ENCODE measurements around the gene LACTB.

Gene LACTB

DNA sequence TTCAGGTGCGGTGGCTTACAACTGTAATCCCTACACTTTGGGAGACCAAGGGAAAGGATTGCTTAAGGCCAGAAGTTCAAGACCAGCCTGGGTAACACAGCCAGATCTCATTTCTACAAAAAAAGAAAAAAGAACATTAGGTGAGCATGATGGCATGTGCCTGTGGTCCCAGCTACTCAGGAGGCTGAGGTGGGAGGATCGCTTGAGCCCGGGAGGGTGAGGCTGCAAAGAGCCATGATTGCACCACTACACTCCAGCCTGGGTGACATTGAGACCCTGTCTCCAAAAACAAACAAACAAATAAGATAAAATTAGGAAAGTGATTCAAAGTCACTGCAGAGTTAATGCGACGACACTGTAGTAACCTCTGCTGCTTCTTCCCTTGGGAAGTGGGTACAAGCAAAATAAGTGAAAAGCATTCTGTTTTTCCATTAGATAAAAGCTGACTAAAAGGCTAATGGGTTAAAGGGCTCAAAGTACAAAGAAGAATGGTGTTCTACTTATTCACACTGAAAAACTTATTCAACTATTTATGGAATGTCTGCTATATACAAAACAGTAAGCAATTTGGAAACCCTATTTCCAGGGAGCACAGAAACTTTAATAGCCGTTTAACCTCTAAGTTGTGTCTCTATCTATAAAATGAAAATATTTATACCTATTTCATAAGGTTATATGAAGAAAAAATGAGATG, 43.7 kb downstream of the LACTB start:
- Histone ChIP-seq H3K9me3 (ENCODE audit: control insufficient read depth, insufficient read depth, low read length) (no peaks in the 10 kb centered on the region), H3K9ac (ENCODE audit: low read depth, low read length) (no peak overlapping the region), H3K36me3 (ENCODE audit: control insufficient read depth, insufficient read depth, low read length) (no peaks in the 10 kb centered on the region), H3K4me1 (ENCODE audit: control insufficient read depth, insufficient read depth, low read length) (no peaks in the 10 kb centered on the region), H3K4me3 (ENCODE audit: low read depth, low read length) (no peak overlapping the region), H3K27me3 (ENCODE audit: control insufficient read depth, insufficient read depth, low read length) (no peaks in the 10 kb centered on the region)

DNA sequence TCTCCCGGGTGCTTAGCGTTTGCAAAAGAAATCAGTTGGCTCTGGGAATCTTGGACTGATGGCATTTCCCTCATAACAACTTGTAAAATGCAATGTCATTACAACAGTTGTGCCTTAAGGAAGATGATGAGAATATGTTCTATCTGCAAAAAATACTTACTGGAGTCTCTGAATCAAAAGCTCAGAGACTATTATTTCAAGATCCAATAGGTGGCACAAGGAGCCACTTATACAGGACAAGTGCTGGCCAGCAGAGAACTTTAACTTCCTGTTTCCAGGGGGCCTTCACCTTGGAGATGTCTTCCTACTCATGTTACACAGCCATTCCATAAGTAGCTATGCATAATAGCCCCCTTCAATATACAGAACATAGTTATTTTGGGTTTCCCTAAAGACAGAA, 44.6 kb downstream of the LACTB start:
- no peaks in the 10 kb centered on the region for H3K9me3 ChIP-seq (ENCODE audit: control insufficient read depth, insufficient read depth, low read length)

DNA sequence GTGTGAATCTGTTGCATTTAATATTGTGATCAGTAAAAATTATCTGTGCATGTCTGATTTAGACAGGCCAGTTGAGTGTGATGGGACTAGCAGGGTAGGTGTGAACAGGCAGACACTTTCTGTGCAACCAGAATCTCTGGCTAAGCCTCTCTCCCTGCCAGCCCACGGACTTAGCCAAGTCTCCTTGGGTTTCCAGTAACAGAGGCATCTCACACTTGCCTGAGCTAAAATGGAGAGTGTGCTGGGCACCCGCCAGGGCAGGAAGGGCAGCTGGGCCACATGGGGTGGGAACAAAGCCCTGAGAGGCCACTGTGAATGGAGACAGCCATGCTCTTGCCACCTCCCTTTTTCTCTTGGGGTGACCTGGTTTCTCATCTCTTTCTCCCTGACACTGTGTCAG, 48.1 kb downstream of the LACTB start:
- no peak overlapping the region for H3K9ac ChIP-seq (ENCODE audit: low read depth, low read length)
- H3K9me3 ChIP-seq (ENCODE audit: control insufficient read depth, insufficient read depth, low read length) = no peaks in the 10 kb centered on the region
- H3K4me3 ChIP-seq (ENCODE audit: low read depth, low read length) = no peak overlapping the region
- peaks cover 4% of the 10 kb centered on the region for H3K4me1 ChIP-seq (ENCODE audit: control insufficient read depth, insufficient read depth, low read length)
- H3K27me3 ChIP-seq (ENCODE audit: control insufficient read depth, insufficient read depth, low read length) = no peaks in the 10 kb centered on the region
- no peaks in the 10 kb centered on the region for H3K36me3 ChIP-seq (ENCODE audit: control insufficient read depth, insufficient read depth, low read length)

More for the DNA sequence above, 44.6 kb downstream of the LACTB start:
- Histone ChIP-seq H3K9ac (ENCODE audit: low read depth, low read length) (no peak overlapping the region), H3K4me3 (ENCODE audit: low read depth, low read length) (no peak overlapping the region), H3K4me1 (ENCODE audit: control insufficient read depth, insufficient read depth, low read length) (no peaks in the 10 kb centered on the region), H3K36me3 (ENCODE audit: control insufficient read depth, insufficient read depth, low read length) (no peaks in the 10 kb centered on the region), H3K27me3 (ENCODE audit: control insufficient read depth, insufficient read depth, low read length) (no peaks in the 10 kb centered on the region)

DNA sequence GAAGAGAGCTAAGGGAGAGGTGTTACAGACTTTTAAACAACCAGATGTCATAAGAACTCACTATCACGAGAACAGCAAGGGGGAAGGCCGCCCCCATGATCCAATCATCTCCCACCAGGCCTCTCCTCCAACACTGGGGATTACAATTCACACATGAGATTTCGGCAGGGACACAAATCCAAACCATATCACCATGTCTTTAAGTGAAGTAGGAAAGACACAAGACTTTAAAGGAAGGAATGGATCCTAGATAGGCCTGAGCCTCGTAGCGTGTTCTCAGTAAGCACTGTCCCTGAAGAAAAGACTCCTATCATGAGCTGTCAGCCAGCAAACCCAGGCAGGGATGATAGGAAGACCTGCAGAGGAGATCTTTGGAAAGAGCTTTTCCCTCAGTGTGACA, 50.7 kb downstream of the LACTB start:
- Histone ChIP-seq H3K4me1 (ENCODE audit: control insufficient read depth, insufficient read depth, low read length) (peaks cover 4% of the 10 kb centered on the region), H3K9me3 (ENCODE audit: control insufficient read depth, insufficient read depth, low read length) (no peaks in the 10 kb centered on the region), H3K4me3 (ENCODE audit: low read depth, low read length) (no peak overlapping the region), H3K27me3 (ENCODE audit: control insufficient read depth, insufficient read depth, low read length) (no peaks in the 10 kb centered on the region), H3K9ac (ENCODE audit: low read depth, low read length) (no peak overlapping the region), H3K36me3 (ENCODE audit: control insufficient read depth, insufficient read depth, low read length) (no peaks in the 10 kb centered on the region)

DNA sequence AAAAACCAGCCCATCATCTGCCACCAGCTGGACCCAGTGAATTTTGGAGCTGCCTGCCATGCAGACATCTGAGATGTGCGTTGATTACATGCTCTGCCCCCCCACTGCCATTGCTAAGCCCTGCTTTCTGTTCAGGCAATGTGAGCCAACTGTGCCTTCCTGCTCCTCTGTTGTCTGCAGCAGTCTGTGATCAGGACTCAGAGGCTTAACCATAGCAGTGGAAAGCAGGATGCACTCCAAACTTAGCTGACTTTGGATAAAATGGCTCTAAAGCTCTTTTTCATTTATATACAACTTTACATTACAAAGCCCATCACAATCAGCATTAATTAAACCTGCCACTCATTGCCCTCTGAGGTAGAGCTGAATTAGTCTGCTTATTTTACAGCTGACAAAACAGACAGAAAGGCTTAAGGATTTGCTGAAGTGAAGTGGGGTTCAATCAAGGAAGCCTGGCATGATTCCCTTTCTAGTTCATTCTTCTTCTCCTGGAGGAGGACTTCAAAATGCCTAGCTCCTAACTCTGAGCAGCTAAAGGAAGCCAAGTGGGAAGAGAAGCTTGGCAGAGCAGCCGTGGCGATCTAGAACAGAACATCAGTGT, 51.3 kb downstream of the LACTB start:
- H3K4me3 ChIP-seq (ENCODE audit: low read depth, low read length) = no peak overlapping the region
- no peaks in the 10 kb centered on the region for H3K9me3 ChIP-seq (ENCODE audit: control insufficient read depth, insufficient read depth, low read length)
- no peaks in the 10 kb centered on the region for H3K27me3 ChIP-seq (ENCODE audit: control insufficient read depth, insufficient read depth, low read length)
- H3K9ac ChIP-seq (ENCODE audit: low read depth, low read length) = no peak overlapping the region
- no peaks in the 10 kb centered on the region for H3K36me3 ChIP-seq (ENCODE audit: control insufficient read depth, insufficient read depth, low read length)
- peaks cover 4% of the 10 kb centered on the region for H3K4me1 ChIP-seq (ENCODE audit: control insufficient read depth, insufficient read depth, low read length)

DNA sequence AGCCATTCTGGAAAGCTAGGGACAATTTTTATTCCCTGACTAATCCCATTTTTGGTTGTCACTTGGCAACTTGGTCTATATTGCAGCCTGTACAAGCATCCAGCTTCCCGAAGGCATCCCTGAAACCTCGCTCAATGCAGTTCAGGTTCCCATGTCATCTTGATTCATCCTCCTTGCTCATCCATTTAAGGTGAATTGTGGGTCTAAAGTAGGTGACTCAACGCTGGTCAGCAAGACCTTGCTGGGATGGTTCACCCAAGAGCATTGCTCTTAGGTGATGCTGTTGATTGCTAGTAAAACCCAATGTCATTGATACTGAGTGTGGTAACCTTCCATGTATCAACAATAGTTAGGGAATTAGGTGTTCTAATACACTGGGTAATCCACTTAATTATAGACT, 54.6 kb downstream of the LACTB start:
- H3K36me3 ChIP-seq (ENCODE audit: control insufficient read depth, insufficient read depth, low read length) = no peaks in the 10 kb centered on the region
- no peaks in the 10 kb centered on the region for H3K9me3 ChIP-seq (ENCODE audit: control insufficient read depth, insufficient read depth, low read length)
- no peak overlapping the region for H3K9ac ChIP-seq (ENCODE audit: low read depth, low read length)
- no peak overlapping the region for H3K4me3 ChIP-seq (ENCODE audit: low read depth, low read length)
- peaks cover 4% of the 10 kb centered on the region for H3K4me1 ChIP-seq (ENCODE audit: control insufficient read depth, insufficient read depth, low read length)
- no peaks in the 10 kb centered on the region for H3K27me3 ChIP-seq (ENCODE audit: control insufficient read depth, insufficient read depth, low read length)

DNA sequence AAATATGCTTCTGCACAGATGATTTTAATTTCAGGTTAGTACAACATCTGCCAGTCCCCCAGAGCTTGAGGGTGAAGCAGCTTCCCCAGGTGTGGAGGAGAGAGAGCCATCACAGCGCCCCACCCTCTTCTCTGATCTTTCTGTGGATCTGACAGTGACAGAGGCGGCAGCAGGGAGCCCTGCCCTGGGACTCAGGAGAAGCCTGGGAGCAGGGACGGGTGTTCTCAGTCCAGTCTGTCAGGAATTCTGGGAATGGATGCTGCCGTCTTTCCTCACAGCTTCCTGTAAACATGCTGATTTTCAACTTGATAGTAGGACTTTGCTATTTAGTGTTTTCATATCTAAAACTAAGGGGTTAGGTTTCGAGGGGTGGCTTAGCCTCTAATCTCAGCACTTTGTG, 56.4 kb downstream of the LACTB start:
- Histone ChIP-seq H3K9me3 (ENCODE audit: control insufficient read depth, insufficient read depth, low read length) (no peaks in the 10 kb centered on the region), H3K4me3 (ENCODE audit: low read depth, low read length) (no peak overlapping the region), H3K36me3 (ENCODE audit: control insufficient read depth, insufficient read depth, low read length) (no peaks in the 10 kb centered on the region), H3K9ac (ENCODE audit: low read depth, low read length) (no peak overlapping the region), H3K27me3 (ENCODE audit: control insufficient read depth, insufficient read depth, low read length) (no peaks in the 10 kb centered on the region), H3K4me1 (ENCODE audit: control insufficient read depth, insufficient read depth, low read length) (no peaks in the 10 kb centered on the region)

DNA sequence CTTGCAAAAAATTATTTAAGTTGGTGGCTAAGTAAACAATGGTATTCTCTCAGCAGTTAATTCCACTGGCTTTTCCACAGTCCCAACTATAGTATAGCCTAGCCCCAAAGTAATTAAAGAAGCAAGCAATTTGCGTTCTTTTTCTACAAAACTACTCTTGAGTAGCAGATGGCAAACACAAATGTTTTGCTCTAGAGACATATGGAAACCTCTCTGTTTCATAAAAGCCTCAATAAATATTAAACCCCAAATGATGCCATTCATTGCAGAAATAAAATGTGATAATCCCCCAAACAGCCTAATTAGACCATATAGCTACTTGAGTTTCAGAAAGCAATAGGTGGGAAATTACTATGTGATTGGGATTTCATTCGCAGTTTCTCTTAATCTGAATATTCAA, 59.1 kb downstream of the LACTB start:
- no peaks in the 10 kb centered on the region for H3K27me3 ChIP-seq (ENCODE audit: control insufficient read depth, insufficient read depth, low read length)
- H3K9ac ChIP-seq (ENCODE audit: low read depth, low read length) = no peak overlapping the region
- H3K4me3 ChIP-seq (ENCODE audit: low read depth, low read length) = no peak overlapping the region
- no peaks in the 10 kb centered on the region for H3K9me3 ChIP-seq (ENCODE audit: control insufficient read depth, insufficient read depth, low read length)
- no peaks in the 10 kb centered on the region for H3K36me3 ChIP-seq (ENCODE audit: control insufficient read depth, insufficient read depth, low read length)
- no peaks in the 10 kb centered on the region for H3K4me1 ChIP-seq (ENCODE audit: control insufficient read depth, insufficient read depth, low read length)

DNA sequence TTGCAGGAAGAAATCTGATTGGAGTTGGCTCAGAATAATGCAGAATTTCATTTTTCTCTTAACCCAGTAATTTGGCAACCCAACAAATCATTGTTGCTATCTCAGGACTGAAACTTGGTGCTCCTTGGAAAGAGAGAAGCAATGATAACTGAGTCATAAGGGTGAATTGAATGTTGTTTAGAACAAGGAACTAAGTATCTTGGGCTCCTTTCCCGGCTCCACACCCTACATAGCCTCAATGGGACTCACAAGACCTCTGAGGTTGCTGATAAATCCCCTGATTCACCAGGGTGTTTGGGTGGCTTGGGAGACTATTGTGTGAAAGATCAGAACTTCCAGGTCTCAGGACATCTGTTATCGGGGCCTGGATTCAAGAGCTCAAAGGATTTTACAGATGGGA, 60.0 kb downstream of the LACTB start:
- H3K9me3 ChIP-seq (ENCODE audit: control insufficient read depth, insufficient read depth, low read length) = no peaks in the 10 kb centered on the region
- no peak overlapping the region for H3K9ac ChIP-seq (ENCODE audit: low read depth, low read length)
- no peaks in the 10 kb centered on the region for H3K27me3 ChIP-seq (ENCODE audit: control insufficient read depth, insufficient read depth, low read length)
- H3K4me1 ChIP-seq (ENCODE audit: control insufficient read depth, insufficient read depth, low read length) = no peaks in the 10 kb centered on the region
- H3K36me3 ChIP-seq (ENCODE audit: control insufficient read depth, insufficient read depth, low read length) = no peaks in the 10 kb centered on the region
- no peak overlapping the region for H3K4me3 ChIP-seq (ENCODE audit: low read depth, low read length)

DNA sequence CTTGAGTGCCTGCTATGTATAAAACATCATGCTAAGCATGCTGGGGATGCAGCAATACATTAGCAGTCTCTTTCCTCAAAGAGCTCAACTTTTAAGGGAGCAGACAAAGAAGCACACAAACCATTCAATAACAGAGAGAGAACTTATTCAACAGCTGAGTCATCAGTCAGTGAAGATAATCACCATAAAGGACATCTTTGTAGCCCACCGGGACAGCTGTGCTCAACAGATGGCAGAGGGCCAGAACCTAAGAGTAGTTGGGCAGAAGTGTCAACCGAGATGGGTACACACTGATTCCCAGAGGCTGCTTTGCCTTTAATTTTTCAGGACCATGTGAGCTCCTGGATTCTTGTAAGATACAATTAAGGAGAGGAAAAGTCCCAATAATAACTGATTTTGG, 63.5 kb downstream of the LACTB start:
- H3K36me3 ChIP-seq (ENCODE audit: control insufficient read depth, insufficient read depth, low read length) = no peaks in the 10 kb centered on the region

DNA sequence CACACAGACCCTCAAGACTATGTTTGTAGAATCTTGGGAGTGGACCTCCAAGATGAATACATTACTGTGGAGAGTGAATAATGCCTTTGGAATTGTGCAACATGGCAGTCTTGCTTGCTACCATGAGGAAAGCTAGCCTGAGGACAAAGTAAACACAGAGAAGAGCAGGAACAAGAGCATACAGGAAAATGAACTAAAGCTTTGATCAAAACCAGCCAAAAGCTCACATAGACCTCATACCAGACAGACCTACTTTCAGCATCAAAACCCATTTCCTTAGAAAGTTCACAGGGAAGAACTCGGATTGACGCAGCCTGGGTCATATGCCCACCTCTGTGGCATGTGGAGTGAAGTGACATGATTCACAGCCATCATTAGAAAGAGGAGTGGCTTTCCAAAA, 64.4 kb downstream of the LACTB start:
- Histone ChIP-seq H3K4me3 (ENCODE audit: low read depth, low read length) (no peak overlapping the region), H3K36me3 (ENCODE audit: control insufficient read depth, insufficient read depth, low read length) (no peaks in the 10 kb centered on the region), H3K9me3 (ENCODE audit: control insufficient read depth, insufficient read depth, low read length) (no peaks in the 10 kb centered on the region), H3K4me1 (ENCODE audit: control insufficient read depth, insufficient read depth, low read length) (peaks cover 4% of the 10 kb centered on the region), H3K27me3 (ENCODE audit: control insufficient read depth, insufficient read depth, low read length) (no peaks in the 10 kb centered on the region), H3K9ac (ENCODE audit: low read depth, low read length) (no peak overlapping the region)

More for the DNA sequence above, 63.5 kb downstream of the LACTB start:
- Histone ChIP-seq H3K9me3 (ENCODE audit: control insufficient read depth, insufficient read depth, low read length) (no peaks in the 10 kb centered on the region), H3K4me3 (ENCODE audit: low read depth, low read length) (no peak overlapping the region), H3K27me3 (ENCODE audit: control insufficient read depth, insufficient read depth, low read length) (no peaks in the 10 kb centered on the region), H3K4me1 (ENCODE audit: control insufficient read depth, insufficient read depth, low read length) (peaks cover 4% of the 10 kb centered on the region), H3K9ac (ENCODE audit: low read depth, low read length) (no peak overlapping the region)

DNA sequence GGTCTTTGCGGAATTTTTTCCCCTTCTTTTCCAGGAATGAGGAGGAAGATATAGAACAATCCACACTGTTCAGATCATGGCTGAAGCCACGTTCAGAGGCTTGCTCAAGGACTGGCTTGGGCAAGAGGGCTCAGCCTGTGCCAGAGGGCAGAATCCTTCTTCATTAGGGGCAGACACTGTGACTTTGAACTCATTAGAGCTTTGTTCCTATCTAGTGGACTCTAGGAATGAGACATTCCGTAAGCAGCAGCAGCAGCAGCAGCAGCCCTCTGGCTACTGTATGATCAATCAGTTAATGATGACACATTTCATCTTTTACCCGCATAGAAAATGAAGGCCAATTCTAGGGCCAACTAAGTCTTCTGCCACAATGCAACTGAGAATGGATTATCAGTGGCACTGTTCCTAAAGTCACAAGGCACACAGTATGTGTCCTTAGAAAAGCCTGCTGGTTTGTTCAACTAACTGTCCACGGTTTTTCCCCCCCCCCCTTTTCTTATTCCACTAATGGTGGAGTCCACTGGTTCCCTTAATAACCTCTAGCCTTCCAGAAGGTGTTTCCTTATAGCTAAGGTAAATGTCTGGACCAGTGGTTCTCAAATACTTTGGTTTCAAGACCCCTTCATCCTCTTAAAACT, 66.0 kb downstream of the LACTB start:
- Histone ChIP-seq H3K36me3 (ENCODE audit: control insufficient read depth, insufficient read depth, low read length) (no peaks in the 10 kb centered on the region), H3K9ac (ENCODE audit: low read depth, low read length) (no peak overlapping the region), H3K27me3 (ENCODE audit: control insufficient read depth, insufficient read depth, low read length) (no peaks in the 10 kb centered on the region), H3K4me1 (ENCODE audit: control insufficient read depth, insufficient read depth, low read length) (peaks cover 4% of the 10 kb centered on the region), H3K4me3 (ENCODE audit: low read depth, low read length) (no peak overlapping the region), H3K9me3 (ENCODE audit: control insufficient read depth, insufficient read depth, low read length) (no peaks in the 10 kb centered on the region)
